Muscle layer of colon (tissue), 2 donors: ENCODE measurements around the gene GBE1.
"Not testable (repeated sequence)": the region's sequence is repeated elsewhere in the genome, so short reads cannot be mapped to it uniquely, and the experiment has no call there.

Experiments used
- H3K27ac ChIP-seq: one replicate; pipeline ENCODE4 v1.7.0; 2013; ENCODE audit warnings: low read depth, mild to moderate bottlenecking, low read length, moderate library complexity
- H3K27me3 ChIP-seq, 2 donors: one replicate each; pipeline ENCODE4 v1.7.0; 2013; ENCODE audit warnings: low read length in 2 of 2, mild to moderate bottlenecking in 2 of 2; ENCODE audit not compliant: insufficient read depth in 2 of 2, control insufficient read depth in 1 of 2
- H3K36me3 ChIP-seq: one replicate; pipeline ENCODE4 v1.7.0; 2013; ENCODE audit warnings: mild to moderate bottlenecking, low read length; ENCODE audit not compliant: insufficient read depth
- H3K4me1 ChIP-seq: one replicate; pipeline ENCODE4 v1.7.0; 2013; ENCODE audit warnings: mild to moderate bottlenecking, low read length; ENCODE audit not compliant: insufficient read depth
- H3K4me3 ChIP-seq, 2 donors: one replicate each; pipeline ENCODE4 v1.7.0; 2013; ENCODE audit warnings: low read length in 2 of 2, low read depth in 1 of 2, mild to moderate bottlenecking in 1 of 2, moderate library complexity in 1 of 2
- H3K9ac ChIP-seq: one replicate; pipeline ENCODE4 v1.7.0; 2013; ENCODE audit warnings: low read length
- H3K9me3 ChIP-seq: one replicate; pipeline ENCODE4 v1.7.0; 2013; ENCODE audit warnings: mild to moderate bottlenecking, low read length
- donor health status: abdominal sarcoma.
- donor health status: Adenocarcinoma of cecum.

The GBE1 gene

GRCh38 chr3:81749265-81749664 is 12.2 kb downstream of the GBE1 start:
- no peaks in the 10 kb centered on the region for H3K9me3 ChIP-seq
- no peak overlapping the region for H3K27ac ChIP-seq
- no peaks in the 10 kb centered on the region for H3K27me3 ChIP-seq
- H3K9ac ChIP-seq: no peak overlapping the region
- H3K4me1 ChIP-seq: no peaks in the 10 kb centered on the region
- no peaks in the 10 kb centered on the region for H3K36me3 ChIP-seq
- H3K4me3 ChIP-seq: no peak overlapping the region

DNA sequence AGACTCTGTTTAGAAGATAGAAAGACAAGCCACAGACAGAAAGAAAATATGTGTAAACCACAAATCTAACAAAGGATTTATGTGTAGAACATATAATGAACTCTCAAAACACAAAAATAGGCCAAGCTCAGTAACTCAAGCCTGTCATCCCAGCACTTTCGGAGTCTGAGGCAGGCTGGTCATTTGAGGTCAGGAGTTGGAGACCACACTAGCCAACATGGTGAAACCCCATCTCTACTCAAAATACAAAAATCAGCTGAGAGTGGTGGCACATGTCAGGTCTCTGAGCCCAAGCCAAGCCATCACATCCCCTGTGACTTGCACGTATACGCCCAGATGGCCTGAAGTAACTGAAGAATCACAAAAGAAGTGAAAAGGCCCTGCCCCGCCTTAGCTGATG is 14.2 kb downstream of the GBE1 start:
- not testable (repeated sequence) for H3K9me3 ChIP-seq, H3K36me3 ChIP-seq, H3K27ac ChIP-seq, H3K4me3 ChIP-seq, H3K27me3 ChIP-seq, H3K9ac ChIP-seq
- peaks cover 14% of the 10 kb centered on the region for H3K4me1 ChIP-seq

- H3K4me3 ChIP-seq: no peak overlapping the region
- no peaks in the 10 kb centered on the region for H3K9me3 ChIP-seq
- H3K9ac ChIP-seq: no peak overlapping the region
- H3K27ac ChIP-seq: no peak overlapping the region
- H3K36me3 ChIP-seq: no peaks in the 10 kb centered on the region
- H3K27me3 ChIP-seq: no peaks in the 10 kb centered on the region
- peaks cover 19% of the 10 kb centered on the region for H3K4me1 ChIP-seq
These were observed 17.1 kb downstream of the GBE1 start for GRCh38 chr3:81744366-81744765.

DNA sequence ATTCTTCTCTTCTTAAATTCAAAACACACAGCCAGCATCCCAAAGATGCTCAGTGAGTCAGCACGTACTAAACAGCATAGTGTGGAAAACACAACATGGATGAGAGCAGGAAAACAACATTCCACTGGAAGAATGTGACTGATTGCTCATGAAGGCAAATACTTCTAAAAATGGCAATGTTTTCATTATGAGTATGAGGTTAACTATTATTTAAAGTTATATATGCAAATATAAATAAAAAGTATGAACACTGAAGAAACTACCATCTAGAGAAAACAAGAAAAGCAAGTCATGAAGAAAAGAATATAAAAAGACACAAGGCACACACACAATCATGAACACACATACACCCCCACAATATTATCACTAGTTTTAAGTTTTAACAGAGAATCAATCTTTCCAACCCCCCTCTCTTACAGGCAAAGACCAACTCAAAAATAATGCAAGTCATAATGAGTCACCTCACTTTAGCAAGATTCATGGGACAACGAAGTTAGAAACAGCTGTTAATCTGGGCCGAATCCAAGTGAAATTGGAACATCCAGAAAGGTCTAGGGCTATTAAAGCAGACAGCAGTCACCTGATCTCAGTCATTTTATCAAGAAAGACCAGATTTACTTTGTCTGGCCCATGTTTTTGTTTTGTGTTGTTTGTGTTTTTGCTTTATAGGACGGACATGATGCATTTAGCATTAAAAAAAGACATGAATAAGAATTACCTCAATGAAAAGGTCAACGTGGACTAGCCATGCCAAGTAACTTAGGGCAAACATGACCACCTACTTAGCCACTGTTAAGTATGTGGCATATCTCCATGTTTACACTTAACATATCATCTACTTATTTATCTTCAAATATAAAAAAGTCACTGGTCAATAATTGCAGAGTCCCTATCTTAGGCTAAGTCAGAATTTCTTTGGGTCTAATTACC is 18.1 kb downstream of the GBE1 start:
- no peak overlapping the region for H3K4me3 ChIP-seq
- H3K27ac ChIP-seq: no peak overlapping the region
- no peaks in the 10 kb centered on the region for H3K36me3 ChIP-seq
- H3K9me3 ChIP-seq: no peaks in the 10 kb centered on the region
- no peaks in the 10 kb centered on the region for H3K27me3 ChIP-seq
- H3K9ac ChIP-seq: no peak overlapping the region
- H3K4me1 ChIP-seq: peaks cover 19% of the 10 kb centered on the region

DNA sequence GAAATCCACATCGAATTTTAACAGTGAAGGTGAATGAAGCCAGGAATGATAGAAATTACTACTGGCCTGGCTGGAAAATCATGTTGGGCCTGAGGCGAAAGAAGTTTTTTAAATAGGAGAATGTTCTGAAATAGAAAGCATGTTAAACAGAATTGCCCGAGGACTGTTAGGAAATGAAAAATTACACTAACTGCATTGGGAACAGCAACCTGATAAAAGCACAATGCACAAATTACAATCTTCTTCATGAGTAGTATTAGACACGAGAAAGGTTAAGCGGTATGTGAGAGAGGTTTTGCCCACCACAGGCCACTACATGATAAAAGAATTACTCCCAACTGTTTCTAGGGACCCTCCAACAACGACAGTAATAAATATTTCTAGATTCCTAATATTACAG is 18.9 kb downstream of the GBE1 start:
- peaks cover 19% of the 10 kb centered on the region for H3K4me1 ChIP-seq
- H3K9me3 ChIP-seq: no peaks in the 10 kb centered on the region
- H3K4me3 ChIP-seq: no peak overlapping the region
- H3K27ac ChIP-seq: no peak overlapping the region
- no peak overlapping the region for H3K9ac ChIP-seq
- H3K36me3 ChIP-seq: no peaks in the 10 kb centered on the region
- no peaks in the 10 kb centered on the region for H3K27me3 ChIP-seq

DNA sequence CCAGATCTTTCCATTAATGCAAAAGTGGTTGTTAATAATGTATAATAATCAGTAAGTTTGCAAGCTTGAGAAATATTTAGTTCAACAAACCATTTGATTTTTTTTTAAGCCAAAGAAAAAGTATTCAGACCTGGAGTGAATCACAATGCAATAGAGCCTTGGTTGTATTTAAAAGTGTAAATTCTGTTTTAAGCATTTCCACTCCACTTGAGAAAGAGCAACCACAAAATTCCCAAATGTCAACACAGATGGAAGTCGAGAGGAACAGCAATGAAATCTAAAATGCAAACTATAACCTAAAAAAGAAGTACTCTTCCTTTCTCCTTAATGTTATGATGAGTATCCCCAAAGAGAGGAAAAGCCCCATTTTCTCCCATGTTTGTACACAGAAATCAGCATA is 20.2 kb downstream of the GBE1 start:
- Histone ChIP-seq H3K9ac (no peak overlapping the region), H3K4me3 (no peak overlapping the region), H3K4me1 (peaks cover 19% of the 10 kb centered on the region), H3K36me3 (no peaks in the 10 kb centered on the region), H3K9me3 (no peaks in the 10 kb centered on the region), H3K27me3 (no peaks in the 10 kb centered on the region), H3K27ac (no peak overlapping the region)

DNA sequence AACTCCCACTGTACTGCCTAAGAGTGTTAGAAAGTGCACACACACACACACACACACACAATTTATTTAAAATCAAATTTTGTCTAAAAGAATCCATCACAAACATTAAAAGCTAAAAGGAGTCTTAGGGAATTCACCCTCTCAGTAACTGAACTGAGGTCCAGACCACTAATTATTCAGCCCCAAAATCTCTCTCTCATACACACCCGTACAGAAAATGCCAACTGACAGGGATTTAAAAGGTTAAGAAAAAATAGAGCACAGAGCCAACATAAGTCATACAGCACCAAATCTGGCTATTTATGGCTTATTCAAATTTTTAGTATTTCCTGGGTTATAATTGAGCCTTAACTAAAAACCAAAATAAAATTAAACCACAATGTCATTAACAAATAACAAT is 20.7 kb downstream of the GBE1 start:
- H3K27ac ChIP-seq: no peak overlapping the region
- H3K27me3 ChIP-seq: no peaks in the 10 kb centered on the region
- peaks cover 19% of the 10 kb centered on the region for H3K4me1 ChIP-seq
- H3K9ac ChIP-seq: no peak overlapping the region
- H3K4me3 ChIP-seq: no peak overlapping the region
- H3K36me3 ChIP-seq: no peaks in the 10 kb centered on the region
- H3K9me3 ChIP-seq: no peaks in the 10 kb centered on the region

DNA sequence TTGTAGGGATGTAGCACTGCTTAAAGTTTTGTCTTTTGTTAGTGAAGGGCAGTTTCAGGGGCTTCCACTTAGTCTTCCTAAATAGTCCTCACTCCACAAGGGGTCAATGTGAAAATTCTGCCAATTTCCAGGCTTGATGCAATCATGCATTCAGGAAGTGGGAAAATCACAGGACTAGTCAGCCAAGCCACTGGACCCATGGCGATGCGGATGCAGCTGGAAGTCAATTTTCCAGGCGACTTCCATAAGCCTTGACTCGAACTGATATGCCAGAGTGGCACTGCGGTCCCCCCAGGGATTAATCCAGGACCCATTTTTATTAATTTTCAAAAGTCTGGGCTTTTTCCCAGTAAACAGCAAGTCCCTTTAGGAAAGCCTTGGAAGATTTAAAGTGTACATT is 26.1 kb downstream of the GBE1 start:
- H3K4me1 ChIP-seq: no peaks in the 10 kb centered on the region
- no peak overlapping the region for H3K9ac ChIP-seq
- no peaks in the 10 kb centered on the region for H3K27me3 ChIP-seq
- no peak overlapping the region for H3K4me3 ChIP-seq
- no peaks in the 10 kb centered on the region for H3K9me3 ChIP-seq
- no peaks in the 10 kb centered on the region for H3K36me3 ChIP-seq
- H3K27ac ChIP-seq: no peak overlapping the region

DNA sequence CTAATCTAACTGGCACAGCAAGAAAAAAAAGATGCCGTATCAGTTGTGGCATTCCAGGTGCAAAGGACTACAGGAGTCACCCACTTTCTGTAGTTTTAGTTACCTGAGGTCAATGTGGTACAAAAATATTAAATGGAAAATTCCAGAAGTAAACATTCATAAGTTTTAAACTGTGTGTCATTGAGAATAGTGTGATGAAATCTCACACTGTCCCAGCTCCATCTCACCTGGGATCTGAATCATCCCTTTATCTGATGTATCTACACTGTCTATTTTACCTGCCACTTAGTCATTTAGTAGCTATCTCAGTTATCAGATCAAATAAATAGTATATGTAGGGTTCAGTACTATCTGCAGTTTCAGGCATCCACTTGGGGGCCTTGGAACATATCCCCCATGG is 26.7 kb downstream of the GBE1 start:
- Histone ChIP-seq H3K27me3 (no peaks in the 10 kb centered on the region), H3K4me1 (no peaks in the 10 kb centered on the region), H3K27ac (no peak overlapping the region), H3K9me3 (no peaks in the 10 kb centered on the region), H3K4me3 (no peak overlapping the region), H3K9ac (no peak overlapping the region), H3K36me3 (no peaks in the 10 kb centered on the region)

GRCh38 chr3:81732642-81733041 is 28.8 kb downstream of the GBE1 start:
- Histone ChIP-seq H3K4me3 (no peak overlapping the region), H3K36me3 (no peaks in the 10 kb centered on the region), H3K27me3 (no peaks in the 10 kb centered on the region), H3K4me1 (no peaks in the 10 kb centered on the region), H3K27ac (no peak overlapping the region), H3K9me3 (no peaks in the 10 kb centered on the region), H3K9ac (no peak overlapping the region)

DNA sequence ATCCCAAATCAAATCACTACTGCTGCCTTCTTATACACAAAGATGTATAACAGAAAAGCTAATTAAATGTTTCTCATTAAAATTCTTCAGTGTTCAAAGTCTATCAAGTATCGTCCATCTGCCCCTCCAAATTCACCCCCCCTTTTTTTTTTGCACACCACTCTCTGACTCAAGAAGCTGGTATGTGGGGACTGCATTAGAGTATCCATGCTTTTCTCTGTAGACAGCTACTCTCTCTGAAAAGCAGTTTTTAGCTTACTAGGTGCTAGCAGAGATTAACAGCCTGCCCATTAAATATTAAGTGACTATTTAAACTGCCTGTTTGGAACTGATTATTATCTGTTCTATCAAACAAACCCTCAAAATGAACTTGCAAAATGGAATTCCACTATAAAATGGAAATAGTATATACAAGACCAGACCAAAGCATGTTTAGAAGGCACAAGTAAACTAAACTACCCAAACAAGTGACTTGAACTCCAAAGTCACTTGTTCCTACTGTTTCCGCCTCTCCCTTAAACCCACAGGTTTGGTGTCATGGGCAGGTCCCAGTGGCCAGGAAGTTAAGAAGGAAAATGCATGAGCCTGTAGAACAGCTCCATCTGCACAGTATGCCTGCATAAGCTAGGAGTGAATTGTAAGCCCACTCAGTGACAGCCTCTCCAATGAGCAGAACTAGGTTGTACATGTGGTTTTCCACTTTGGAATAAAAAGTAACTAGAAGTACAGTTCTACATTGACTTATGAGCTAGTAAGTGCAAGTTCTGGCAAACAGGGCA is 32.5 kb downstream of the GBE1 start:
- H3K27me3 ChIP-seq: no peaks in the 10 kb centered on the region
- no peak overlapping the region for H3K27ac ChIP-seq
- H3K36me3 ChIP-seq: no peaks in the 10 kb centered on the region
- no peak overlapping the region for H3K4me3 ChIP-seq
- H3K9me3 ChIP-seq: no peaks in the 10 kb centered on the region
- no peak overlapping the region for H3K9ac ChIP-seq
- H3K4me1 ChIP-seq: no peaks in the 10 kb centered on the region
